ENCODE results near the gene COPS7A.

COPS7A gene

DNA sequence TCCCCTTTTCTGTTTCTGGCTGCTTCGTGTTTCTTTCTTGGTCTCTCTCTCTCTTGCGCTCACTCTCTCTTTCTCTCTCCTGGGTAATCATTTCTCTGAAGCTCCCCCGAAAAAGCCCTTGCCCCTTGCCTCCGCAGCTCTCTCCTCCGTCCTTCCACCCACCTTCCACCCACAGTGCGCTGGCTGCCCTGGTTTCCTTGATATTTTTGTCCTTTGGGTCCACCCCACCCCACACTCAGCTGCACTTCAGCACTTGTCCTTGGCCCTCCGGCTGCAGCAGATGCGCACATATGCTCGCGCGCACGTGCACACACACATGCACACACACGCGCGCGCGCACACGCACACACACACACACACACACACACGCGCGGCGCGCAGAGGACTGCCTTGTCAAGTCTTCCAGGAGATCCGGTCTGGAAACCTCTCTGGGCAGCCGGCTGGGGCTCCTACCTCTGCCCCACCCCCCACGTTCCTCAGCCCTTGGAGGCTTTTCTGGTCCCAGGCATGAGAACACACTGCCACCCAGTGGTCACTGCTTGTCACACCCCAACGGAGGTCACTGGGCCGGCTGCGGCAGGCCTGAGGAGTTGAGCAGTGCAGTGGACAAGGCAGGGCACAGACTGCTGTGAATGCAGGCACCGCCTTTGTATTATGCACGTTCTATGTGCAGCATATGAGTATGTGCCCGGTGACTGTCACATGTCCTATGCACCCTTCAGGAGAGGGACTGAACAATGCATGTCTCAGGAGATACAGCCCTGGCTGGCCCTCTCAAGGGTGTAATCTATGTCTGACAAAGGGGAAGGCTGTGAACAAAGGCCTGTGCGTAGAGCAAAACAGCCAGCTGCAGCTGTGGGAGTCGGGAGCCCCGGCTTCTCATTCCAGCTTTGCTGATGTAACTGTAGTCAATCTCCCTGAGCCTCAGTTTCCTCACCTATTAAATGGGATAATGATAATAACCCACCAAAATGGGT, 55.0 kb downstream of the COPS7A start (continued):
- TF ChIP-seq ZNF274 (IDR thresholded peaks at IDR 0.05; ENCODE audit: low read length), result no peak
- TF ChIP-seq ZNF274 (tag by site-specific recombination; IDR thresholded peaks at IDR 0.05; ENCODE audit: borderline replicate concordance), result no peak
- peak; percentile 72 for TF ChIP-seq ZNF76 (tag by site-specific recombination; IDR thresholded peaks at IDR 0.05; ENCODE audit: borderline replicate concordance, low read depth)
- TF ChIP-seq, protein P1, sequence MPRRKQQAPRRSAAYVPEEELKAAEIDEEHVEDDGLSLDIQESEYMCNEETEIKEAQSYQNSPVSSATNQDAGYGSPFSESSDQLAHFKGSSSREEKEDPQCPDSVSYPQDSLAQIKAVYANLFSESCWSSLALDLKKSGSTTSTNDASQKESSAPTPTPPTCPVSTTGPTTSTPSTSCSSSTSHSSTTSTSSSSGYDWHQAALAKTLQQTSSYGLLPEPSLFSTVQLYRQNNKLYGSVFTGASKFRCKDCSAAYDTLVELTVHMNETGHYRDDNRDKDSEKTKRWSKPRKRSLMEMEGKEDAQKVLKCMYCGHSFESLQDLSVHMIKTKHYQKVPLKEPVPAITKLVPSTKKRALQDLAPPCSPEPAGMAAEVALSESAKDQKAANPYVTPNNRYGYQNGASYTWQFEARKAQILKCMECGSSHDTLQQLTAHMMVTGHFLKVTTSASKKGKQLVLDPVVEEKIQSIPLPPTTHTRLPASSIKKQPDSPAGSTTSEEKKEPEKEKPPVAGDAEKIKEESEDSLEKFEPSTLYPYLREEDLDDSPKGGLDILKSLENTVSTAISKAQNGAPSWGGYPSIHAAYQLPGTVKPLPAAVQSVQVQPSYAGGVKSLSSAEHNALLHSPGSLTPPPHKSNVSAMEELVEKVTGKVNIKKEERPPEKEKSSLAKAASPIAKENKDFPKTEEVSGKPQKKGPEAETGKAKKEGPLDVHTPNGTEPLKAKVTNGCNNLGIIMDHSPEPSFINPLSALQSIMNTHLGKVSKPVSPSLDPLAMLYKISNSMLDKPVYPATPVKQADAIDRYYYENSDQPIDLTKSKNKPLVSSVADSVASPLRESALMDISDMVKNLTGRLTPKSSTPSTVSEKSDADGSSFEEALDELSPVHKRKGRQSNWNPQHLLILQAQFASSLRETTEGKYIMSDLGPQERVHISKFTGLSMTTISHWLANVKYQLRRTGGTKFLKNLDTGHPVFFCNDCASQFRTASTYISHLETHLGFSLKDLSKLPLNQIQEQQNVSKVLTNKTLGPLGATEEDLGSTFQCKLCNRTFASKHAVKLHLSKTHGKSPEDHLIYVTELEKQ (tag by site-specific recombination; IDR thresholded peaks at IDR 0.05; ENCODE audit: borderline replicate concordance), result peak; percentile 51; the same call in 1 of the 2 replicates
- TF ChIP-seq ZNF324 (tag by site-specific recombination; IDR thresholded peaks at IDR 0.05), result peak; percentile 95
- no peak for TF ChIP-seq ZNF169 (tag by site-specific recombination; IDR thresholded peaks at IDR 0.05)
- TF ChIP-seq, protein P2, sequence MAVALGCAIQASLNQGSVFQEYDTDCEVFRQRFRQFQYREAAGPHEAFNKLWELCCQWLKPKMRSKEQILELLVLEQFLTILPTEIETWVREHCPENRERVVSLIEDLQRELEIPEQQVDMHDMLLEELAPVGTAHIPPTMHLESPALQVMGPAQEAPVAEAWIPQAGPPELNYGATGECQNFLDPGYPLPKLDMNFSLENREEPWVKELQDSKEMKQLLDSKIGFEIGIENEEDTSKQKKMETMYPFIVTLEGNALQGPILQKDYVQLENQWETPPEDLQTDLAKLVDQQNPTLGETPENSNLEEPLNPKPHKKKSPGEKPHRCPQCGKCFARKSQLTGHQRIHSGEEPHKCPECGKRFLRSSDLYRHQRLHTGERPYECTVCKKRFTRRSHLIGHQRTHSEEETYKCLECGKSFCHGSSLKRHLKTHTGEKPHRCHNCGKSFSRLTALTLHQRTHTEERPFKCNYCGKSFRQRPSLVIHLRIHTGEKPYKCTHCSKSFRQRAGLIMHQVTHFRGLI (tag by site-specific recombination; IDR thresholded peaks at IDR 0.05), result 0 out of 2 replicates have a peak, but pooled peaks have one; percentile 40
- peak; percentile 97 for TF ChIP-seq ZFHX2 (tag by site-specific recombination; conservative IDR thresholded peaks at IDR 0.05)
- no peak for TF ChIP-seq ZNF221 (tag by site-specific recombination; IDR thresholded peaks at IDR 0.05; ENCODE audit: borderline replicate concordance)
- TF ChIP-seq KLF1 (tag by site-specific recombination; IDR thresholded peaks at IDR 0.05), result peak; percentile 58
- no peak for TF ChIP-seq ZNF544 (tag by site-specific recombination; IDR thresholded peaks at IDR 0.05)
- TF ChIP-seq ZNF677 (tag by site-specific recombination; IDR thresholded peaks at IDR 0.05), result no peak
- TF ChIP-seq, protein P3, sequence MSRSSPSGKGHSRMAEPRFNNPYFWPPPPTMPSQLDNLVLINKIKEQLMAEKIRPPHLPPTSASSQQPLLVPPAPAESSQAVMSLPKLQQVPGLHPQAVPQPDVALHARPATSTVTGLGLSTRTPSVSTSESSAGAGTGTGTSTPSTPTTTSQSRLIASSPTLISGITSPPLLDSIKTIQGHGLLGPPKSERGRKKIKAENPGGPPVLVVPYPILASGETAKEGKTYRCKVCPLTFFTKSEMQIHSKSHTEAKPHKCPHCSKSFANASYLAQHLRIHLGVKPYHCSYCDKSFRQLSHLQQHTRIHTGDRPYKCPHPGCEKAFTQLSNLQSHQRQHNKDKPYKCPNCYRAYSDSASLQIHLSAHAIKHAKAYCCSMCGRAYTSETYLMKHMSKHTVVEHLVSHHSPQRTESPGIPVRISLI (tag by site-specific recombination; IDR thresholded peaks at IDR 0.05), result no peak
- TF ChIP-seq, protein P4, sequence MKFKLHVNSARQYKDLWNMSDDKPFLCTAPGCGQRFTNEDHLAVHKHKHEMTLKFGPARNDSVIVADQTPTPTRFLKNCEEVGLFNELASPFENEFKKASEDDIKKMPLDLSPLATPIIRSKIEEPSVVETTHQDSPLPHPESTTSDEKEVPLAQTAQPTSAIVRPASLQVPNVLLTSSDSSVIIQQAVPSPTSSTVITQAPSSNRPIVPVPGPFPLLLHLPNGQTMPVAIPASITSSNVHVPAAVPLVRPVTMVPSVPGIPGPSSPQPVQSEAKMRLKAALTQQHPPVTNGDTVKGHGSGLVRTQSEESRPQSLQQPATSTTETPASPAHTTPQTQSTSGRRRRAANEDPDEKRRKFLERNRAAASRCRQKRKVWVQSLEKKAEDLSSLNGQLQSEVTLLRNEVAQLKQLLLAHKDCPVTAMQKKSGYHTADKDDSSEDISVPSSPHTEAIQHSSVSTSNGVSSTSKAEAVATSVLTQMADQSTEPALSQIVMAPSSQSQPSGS (tag by site-specific recombination; IDR thresholded peaks at IDR 0.05; ENCODE audit: low read depth), result no peak
- peak; percentile 92 for TF ChIP-seq SP7 (tag by site-specific recombination; IDR thresholded peaks at IDR 0.05)
- TF ChIP-seq BCL11B (tag by site-specific recombination; IDR thresholded peaks at IDR 0.05; ENCODE audit: low read depth), result peak; percentile 73; the same call in 1 of the 2 replicates
- TF ChIP-seq ZNF629 (tag by site-specific recombination; IDR thresholded peaks at IDR 0.05), result peak; percentile 78
- no peak for TF ChIP-seq ZNF214 (tag by site-specific recombination; IDR thresholded peaks at IDR 0.05; ENCODE audit: borderline replicate concordance)
- no peak for TF ChIP-seq ZNF140 (tag by site-specific recombination; IDR thresholded peaks at IDR 0.05)
- TF ChIP-seq ZNF341 (tag by site-specific recombination; IDR thresholded peaks at IDR 0.05; ENCODE audit: low read depth), result no peak
- TF ChIP-seq, protein P5, sequence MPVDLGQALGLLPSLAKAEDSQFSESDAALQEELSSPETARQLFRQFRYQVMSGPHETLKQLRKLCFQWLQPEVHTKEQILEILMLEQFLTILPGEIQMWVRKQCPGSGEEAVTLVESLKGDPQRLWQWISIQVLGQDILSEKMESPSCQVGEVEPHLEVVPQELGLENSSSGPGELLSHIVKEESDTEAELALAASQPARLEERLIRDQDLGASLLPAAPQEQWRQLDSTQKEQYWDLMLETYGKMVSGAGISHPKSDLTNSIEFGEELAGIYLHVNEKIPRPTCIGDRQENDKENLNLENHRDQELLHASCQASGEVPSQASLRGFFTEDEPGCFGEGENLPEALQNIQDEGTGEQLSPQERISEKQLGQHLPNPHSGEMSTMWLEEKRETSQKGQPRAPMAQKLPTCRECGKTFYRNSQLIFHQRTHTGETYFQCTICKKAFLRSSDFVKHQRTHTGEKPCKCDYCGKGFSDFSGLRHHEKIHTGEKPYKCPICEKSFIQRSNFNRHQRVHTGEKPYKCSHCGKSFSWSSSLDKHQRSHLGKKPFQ (tag by site-specific recombination; IDR thresholded peaks at IDR 0.05), result no peak; the same call in 1 of the 2 replicates
- TF ChIP-seq ZNF239 (tag by site-specific recombination; IDR thresholded peaks at IDR 0.05), result no peak
- TF ChIP-seq, protein P6, sequence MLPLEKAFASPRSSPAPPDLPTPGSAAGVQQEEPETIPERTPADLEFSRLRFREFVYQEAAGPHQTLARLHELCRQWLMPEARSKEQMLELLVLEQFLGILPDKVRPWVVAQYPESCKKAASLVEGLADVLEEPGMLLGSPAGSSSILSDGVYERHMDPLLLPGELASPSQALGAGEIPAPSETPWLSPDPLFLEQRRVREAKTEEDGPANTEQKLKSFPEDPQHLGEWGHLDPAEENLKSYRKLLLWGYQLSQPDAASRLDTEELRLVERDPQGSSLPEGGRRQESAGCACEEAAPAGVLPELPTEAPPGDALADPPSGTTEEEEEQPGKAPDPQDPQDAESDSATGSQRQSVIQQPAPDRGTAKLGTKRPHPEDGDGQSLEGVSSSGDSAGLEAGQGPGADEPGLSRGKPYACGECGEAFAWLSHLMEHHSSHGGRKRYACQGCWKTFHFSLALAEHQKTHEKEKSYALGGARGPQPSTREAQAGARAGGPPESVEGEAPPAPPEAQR (tag by site-specific recombination; IDR thresholded peaks at IDR 0.05), result peak; percentile 82
- no peak for TF ChIP-seq ZNF354C (tag by site-specific recombination; IDR thresholded peaks at IDR 0.05; ENCODE audit: borderline replicate concordance, low read depth)
- peak; percentile 38 for TF ChIP-seq ZIC2 (tag by site-specific recombination; IDR thresholded peaks at IDR 0.05)
- peak; percentile 40 for TF ChIP-seq SP3 (tag by site-specific recombination; IDR thresholded peaks at IDR 0.05)
- no peak for TF ChIP-seq ZNF658 (tag by site-specific recombination; IDR thresholded peaks at IDR 0.05)
- no peak for TF ChIP-seq ZNF48 (tag by site-specific recombination; IDR thresholded peaks at IDR 0.05)
